ENCODE results near the gene RPGRIP1L.

The RPGRIP1L gene

DNA sequence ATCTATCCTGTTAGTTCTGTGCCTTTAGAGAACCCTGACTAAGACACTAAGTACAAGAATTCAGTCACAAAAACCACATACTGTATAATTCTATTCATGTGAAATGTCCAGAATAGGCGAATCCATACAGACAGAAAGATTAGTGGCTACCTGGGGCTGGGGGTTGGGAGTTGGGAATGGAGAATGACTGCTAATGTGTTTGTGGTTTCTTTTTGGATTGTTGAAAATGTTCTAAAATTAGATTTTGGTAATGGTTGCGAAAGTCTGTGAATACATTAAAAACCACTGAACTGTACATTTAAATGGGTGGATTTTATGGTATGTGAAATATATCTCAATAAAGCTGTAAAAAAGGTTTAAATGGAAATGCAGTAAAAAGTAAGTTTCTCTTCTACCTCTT, 120.3 kb downstream of the RPGRIP1L start:
- H3K27me3 ChIP-seq (ENCODE audit: control insufficient read depth, insufficient read depth, low read length) = no peaks in the 10 kb centered on the region
- H3K4me1 ChIP-seq (ENCODE audit: control insufficient read depth, insufficient read depth, low read length) = no peaks in the 10 kb centered on the region
- H3K9me3 ChIP-seq (ENCODE audit: control insufficient read depth, low read length) = no peaks in the 10 kb centered on the region
- no peak overlapping the region for H3K4me3 ChIP-seq (ENCODE audit: low read length)
- H3K36me3 ChIP-seq (ENCODE audit: control insufficient read depth, insufficient read depth, low read length) = no peaks in the 10 kb centered on the region
- H3K9ac ChIP-seq (ENCODE audit: low read length) = no peak overlapping the region

DNA sequence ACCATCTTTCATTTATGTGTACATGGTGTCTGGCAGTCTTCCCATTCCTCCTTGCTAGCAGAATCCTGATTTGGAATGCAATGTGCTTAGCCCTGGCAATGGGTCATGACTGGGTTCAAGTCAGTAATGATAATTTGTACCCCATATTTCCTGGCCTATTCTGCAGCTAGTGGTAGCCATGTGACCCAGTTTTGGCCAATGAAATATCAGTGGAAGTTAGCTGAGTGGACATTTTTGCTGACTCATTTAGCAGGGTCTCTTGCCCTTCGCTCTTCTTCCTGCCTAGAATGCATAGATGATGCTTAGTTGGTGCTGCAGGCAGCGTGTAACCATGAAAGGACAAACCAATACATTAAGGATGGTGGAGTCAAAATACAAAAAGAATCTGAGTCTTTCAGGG, 121.9 kb downstream of the RPGRIP1L start:
- no peak overlapping the region for H3K9ac ChIP-seq (ENCODE audit: low read length)
- no peaks in the 10 kb centered on the region for H3K36me3 ChIP-seq (ENCODE audit: control insufficient read depth, insufficient read depth, low read length)
- no peaks in the 10 kb centered on the region for H3K9me3 ChIP-seq (ENCODE audit: control insufficient read depth, low read length)
- H3K27me3 ChIP-seq (ENCODE audit: control insufficient read depth, insufficient read depth, low read length) = no peaks in the 10 kb centered on the region
- H3K4me1 ChIP-seq (ENCODE audit: control insufficient read depth, insufficient read depth, low read length) = no peaks in the 10 kb centered on the region
- H3K4me3 ChIP-seq (ENCODE audit: low read length) = no peak overlapping the region

DNA sequence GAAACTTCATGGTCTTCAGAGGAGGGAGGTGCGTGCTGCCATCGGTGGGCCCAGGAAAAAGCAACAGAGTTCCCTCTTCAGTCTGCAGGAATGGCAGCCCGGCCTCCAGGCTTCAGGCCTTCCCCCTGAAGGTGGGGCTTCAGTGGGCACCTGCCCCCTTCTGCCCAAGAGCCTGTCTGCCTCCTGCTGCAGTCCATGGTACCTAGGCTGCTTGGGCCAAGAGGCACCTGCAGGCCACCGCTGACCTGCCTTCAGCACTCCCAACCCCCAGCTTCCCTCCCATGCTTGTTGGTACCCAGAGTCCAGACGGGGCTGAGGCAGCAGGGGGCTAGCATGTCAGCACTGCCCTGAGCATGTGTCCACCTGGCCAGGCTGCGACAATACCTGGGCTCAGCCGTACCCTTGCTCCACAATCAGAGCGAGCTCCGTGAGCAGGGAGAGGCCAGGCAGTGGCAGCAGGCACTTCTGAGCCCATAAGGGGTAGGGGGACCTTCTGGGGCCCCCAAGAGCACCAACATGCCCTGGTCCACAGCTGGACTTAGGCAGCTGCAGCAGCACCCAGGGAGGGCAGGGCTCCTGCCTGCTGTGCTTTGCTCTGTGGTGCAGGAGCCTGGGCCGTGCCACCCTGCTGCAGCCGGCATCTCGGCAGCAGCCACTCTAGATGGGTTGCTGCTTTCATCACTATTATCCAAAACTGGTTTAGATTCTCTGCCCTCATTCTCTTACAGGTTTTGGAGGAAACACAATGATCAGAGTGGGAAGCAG, 123.4 kb downstream of the RPGRIP1L start:
- no peaks in the 10 kb centered on the region for H3K36me3 ChIP-seq (ENCODE audit: control insufficient read depth, insufficient read depth, low read length)
- H3K9me3 ChIP-seq (ENCODE audit: control insufficient read depth, low read length) = no peaks in the 10 kb centered on the region
- no peak overlapping the region for H3K9ac ChIP-seq (ENCODE audit: low read length)
- no peak overlapping the region for H3K4me3 ChIP-seq (ENCODE audit: low read length)
- no peaks in the 10 kb centered on the region for H3K27me3 ChIP-seq (ENCODE audit: control insufficient read depth, insufficient read depth, low read length)
- no peaks in the 10 kb centered on the region for H3K4me1 ChIP-seq (ENCODE audit: control insufficient read depth, insufficient read depth, low read length)

DNA sequence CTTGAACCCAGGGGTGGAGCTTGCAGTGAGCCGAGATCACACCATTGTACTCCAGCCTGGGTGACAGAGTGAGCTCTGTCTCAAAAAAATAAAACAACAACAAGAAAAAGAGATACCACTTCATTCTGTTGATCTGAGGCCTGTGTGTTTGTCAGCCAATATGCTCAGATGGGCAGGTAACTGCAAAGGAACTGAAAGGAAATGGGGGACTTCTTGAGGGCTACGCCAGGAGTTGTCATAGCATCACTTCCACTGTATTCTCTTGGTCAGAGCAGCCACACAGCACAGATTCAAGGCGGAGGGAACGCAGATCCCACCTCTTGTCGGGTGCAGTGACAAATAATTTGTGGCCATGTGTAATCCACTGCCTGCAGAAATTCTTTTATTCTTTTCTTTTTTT, 126.8 kb downstream of the RPGRIP1L start:
- Histone ChIP-seq H3K4me1 (ENCODE audit: control insufficient read depth, insufficient read depth, low read length) (no peaks in the 10 kb centered on the region), H3K4me3 (ENCODE audit: low read length) (no peak overlapping the region), H3K36me3 (ENCODE audit: control insufficient read depth, insufficient read depth, low read length) (no peaks in the 10 kb centered on the region), H3K9ac (ENCODE audit: low read length) (no peak overlapping the region), H3K9me3 (ENCODE audit: control insufficient read depth, low read length) (no peaks in the 10 kb centered on the region), H3K27me3 (ENCODE audit: control insufficient read depth, insufficient read depth, low read length) (no peaks in the 10 kb centered on the region)

DNA sequence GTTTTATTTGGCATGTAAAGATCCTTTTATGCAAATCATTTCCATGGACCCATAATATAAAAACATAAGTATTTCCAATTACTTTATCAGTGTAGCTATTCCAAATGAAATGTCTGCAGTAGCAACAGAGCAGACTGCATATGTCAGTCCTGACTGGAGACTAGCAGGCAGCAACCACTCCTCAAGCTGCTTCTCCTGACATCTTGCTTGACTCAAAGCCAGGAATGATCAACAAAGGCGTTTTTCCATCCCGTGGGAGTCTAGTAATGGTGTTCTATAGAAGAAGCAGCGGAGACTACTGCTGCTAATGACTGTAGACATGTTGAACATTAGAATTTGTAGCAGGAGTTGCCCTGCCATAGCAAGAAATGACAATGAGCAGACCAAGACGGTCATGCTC, 127.4 kb downstream of the RPGRIP1L start:
- H3K9me3 ChIP-seq (ENCODE audit: control insufficient read depth, low read length) = no peaks in the 10 kb centered on the region
- H3K27me3 ChIP-seq (ENCODE audit: control insufficient read depth, insufficient read depth, low read length) = no peaks in the 10 kb centered on the region
- no peaks in the 10 kb centered on the region for H3K4me1 ChIP-seq (ENCODE audit: control insufficient read depth, insufficient read depth, low read length)
- no peak overlapping the region for H3K4me3 ChIP-seq (ENCODE audit: low read length)
- H3K9ac ChIP-seq (ENCODE audit: low read length) = no peak overlapping the region
- H3K36me3 ChIP-seq (ENCODE audit: control insufficient read depth, insufficient read depth, low read length) = no peaks in the 10 kb centered on the region

DNA sequence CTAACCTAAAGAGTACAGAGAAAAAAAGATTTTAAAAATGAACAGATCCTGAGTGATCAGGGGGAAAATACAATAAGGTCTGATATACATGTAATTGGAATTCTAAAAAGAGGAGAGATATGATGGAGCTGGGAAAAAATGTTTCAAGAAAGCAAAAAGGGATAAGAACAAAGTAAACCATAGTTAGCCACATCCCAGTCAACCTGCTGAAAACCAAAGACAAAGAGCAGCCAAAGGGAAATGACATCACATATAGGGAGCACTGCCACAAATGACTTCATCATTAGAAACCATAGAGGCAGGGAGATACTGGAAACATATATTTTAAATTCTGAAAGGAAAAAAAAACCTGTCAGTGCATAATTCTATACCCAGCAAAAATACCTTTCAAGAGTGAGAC, 131.9 kb downstream of the RPGRIP1L start:
- no peaks in the 10 kb centered on the region for H3K27me3 ChIP-seq (ENCODE audit: control insufficient read depth, insufficient read depth, low read length)
- H3K9me3 ChIP-seq (ENCODE audit: control insufficient read depth, low read length) = no peaks in the 10 kb centered on the region
- H3K4me3 ChIP-seq (ENCODE audit: low read length) = no peak overlapping the region
- no peaks in the 10 kb centered on the region for H3K4me1 ChIP-seq (ENCODE audit: control insufficient read depth, insufficient read depth, low read length)
- H3K36me3 ChIP-seq (ENCODE audit: control insufficient read depth, insufficient read depth, low read length) = no peaks in the 10 kb centered on the region
- no peak overlapping the region for H3K9ac ChIP-seq (ENCODE audit: low read length)

DNA sequence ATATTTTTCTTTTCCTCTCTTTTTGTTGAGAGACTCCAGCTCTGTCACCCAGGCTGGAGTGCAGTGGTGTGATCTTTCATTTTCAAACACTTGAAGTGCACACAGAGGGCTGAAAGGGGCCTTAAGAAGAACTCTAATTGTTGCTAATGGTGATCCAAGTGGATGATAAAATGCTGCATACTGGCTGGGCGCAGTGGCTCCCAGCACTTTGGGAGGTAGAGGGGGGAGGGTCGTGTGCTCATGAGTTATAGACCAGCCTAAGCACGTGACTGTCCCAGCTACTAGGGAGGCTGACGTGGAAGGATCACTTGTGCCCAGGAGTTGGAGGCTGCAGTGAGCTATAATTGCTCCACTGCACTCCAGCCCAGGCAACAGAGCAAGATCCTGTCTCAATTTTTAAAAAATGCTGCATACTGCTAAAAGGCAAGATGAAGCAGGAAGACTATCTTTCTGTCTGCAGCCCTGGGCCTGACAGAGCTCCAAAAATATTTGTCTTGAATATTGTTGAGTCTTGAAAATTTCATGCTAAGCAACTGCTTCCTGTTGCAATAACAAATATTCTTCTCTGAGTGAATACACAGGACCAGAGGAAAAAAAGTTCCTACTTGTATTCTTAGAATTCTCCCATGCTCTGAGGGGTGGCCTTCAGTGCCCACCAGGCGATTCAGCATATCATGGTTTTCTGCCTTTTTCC, 137.0 kb downstream of the RPGRIP1L start:
- no peaks in the 10 kb centered on the region for H3K4me1 ChIP-seq (ENCODE audit: control insufficient read depth, insufficient read depth, low read length)
- H3K27me3 ChIP-seq (ENCODE audit: control insufficient read depth, insufficient read depth, low read length) = peaks cover 3% of the 10 kb centered on the region
- no peak overlapping the region for H3K9ac ChIP-seq (ENCODE audit: low read length)
- H3K9me3 ChIP-seq (ENCODE audit: control insufficient read depth, low read length) = no peaks in the 10 kb centered on the region
- no peak overlapping the region for H3K4me3 ChIP-seq (ENCODE audit: low read length)
- no peaks in the 10 kb centered on the region for H3K36me3 ChIP-seq (ENCODE audit: control insufficient read depth, insufficient read depth, low read length)

DNA sequence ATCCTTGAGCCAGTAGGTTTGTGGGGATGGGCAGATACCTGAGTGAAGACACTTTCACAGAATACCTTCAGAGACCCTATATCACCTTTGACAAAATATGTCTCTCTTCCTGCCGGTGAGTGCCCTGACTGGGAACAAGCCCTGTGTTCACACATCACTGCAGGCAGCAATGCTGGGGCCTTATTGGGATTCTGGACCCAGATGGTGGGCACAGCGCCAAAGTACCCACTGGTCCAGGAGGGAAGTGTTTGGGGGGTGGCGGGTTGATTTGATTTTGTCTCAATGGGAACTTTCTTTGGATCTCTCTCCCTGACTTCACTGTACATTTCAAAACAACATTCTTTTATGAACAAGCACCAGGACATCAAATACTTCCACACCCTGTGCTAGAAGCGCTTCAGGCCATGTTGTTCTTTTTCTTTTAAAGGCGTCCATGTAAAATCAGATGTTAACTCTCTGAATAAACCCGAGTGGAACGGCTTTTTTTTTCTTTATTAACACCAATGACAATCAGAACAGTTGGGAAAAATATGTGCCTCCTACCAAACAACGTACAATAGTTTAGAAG, 138.3 kb downstream of the RPGRIP1L start:
- Histone ChIP-seq H3K4me1 (ENCODE audit: control insufficient read depth, insufficient read depth, low read length) (no peaks in the 10 kb centered on the region), H3K9me3 (ENCODE audit: control insufficient read depth, low read length) (no peaks in the 10 kb centered on the region), H3K4me3 (ENCODE audit: low read length) (no peak overlapping the region), H3K9ac (ENCODE audit: low read length) (no peak overlapping the region), H3K27me3 (ENCODE audit: control insufficient read depth, insufficient read depth, low read length) (peaks cover 3% of the 10 kb centered on the region), H3K36me3 (ENCODE audit: control insufficient read depth, insufficient read depth, low read length) (no peaks in the 10 kb centered on the region)

DNA sequence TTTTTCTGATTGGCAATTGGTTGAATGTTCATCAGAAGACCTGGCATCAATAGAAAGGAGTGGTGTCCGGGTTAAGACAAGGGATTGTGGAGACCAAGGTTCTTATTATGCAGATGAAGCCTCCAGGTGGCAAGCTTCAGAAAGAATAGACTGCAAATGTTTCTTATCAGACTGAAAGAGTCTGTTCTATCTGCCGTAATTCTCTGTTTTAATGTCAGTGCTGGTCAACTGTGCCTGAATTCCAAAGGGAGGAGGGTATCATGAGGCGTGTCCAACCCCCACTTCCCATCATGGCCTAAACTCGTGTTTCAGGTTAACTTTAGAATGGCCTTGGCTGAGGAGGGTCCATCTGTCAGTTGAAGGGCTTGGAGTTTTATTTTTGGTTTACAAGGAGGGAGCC, 140.2 kb downstream of the RPGRIP1L start:
- no peak overlapping the region for H3K4me3 ChIP-seq (ENCODE audit: low read length)
- H3K4me1 ChIP-seq (ENCODE audit: control insufficient read depth, insufficient read depth, low read length) = no peaks in the 10 kb centered on the region
- H3K9me3 ChIP-seq (ENCODE audit: control insufficient read depth, low read length) = no peaks in the 10 kb centered on the region
- no peak overlapping the region for H3K9ac ChIP-seq (ENCODE audit: low read length)
- no peaks in the 10 kb centered on the region for H3K36me3 ChIP-seq (ENCODE audit: control insufficient read depth, insufficient read depth, low read length)
- H3K27me3 ChIP-seq (ENCODE audit: control insufficient read depth, insufficient read depth, low read length) = peaks cover 3% of the 10 kb centered on the region

DNA sequence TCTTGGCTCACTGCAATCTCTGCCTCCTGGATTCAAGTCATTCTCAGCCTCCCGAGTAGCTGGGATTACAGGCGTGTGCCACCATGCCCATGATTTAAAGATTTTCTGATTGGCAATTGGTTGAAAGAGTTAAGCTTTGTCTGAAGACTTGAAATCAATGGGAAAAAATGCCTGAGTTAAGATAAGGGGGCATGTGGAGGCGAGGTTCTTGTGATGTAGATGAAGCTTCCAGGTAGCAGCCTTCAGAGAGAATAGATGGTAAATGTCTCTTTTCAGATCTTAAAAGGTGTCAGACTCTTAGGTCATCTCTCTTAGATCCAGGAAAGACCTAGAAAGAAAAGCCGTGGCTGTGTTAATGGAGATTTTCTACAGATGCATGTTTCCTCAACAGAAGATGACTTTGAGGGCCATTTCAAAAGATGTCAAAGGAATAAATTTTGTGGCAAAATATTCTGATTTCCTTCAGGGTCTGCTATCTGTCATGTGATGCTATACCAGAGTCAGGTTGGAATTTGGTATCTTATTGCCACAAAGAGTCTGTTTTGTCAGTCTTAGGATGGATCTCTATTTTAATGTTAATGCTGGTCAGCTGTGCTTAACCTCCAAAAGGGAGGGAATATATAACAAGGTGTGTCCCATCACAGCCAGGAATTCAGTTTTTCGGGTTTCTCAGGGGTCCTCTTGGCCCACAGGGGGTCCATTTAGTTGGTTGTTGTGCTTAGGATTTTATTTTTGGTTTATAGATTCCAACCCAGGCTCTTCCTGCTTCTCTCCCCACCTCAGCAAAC, 142.4 kb downstream of the RPGRIP1L start:
- H3K4me3 ChIP-seq (ENCODE audit: low read length) = no peak overlapping the region
- no peak overlapping the region for H3K9ac ChIP-seq (ENCODE audit: low read length)
- H3K9me3 ChIP-seq (ENCODE audit: control insufficient read depth, low read length) = no peaks in the 10 kb centered on the region
- no peaks in the 10 kb centered on the region for H3K4me1 ChIP-seq (ENCODE audit: control insufficient read depth, insufficient read depth, low read length)
- peaks cover 3% of the 10 kb centered on the region for H3K27me3 ChIP-seq (ENCODE audit: control insufficient read depth, insufficient read depth, low read length)
- H3K36me3 ChIP-seq (ENCODE audit: control insufficient read depth, insufficient read depth, low read length) = no peaks in the 10 kb centered on the region

DNA sequence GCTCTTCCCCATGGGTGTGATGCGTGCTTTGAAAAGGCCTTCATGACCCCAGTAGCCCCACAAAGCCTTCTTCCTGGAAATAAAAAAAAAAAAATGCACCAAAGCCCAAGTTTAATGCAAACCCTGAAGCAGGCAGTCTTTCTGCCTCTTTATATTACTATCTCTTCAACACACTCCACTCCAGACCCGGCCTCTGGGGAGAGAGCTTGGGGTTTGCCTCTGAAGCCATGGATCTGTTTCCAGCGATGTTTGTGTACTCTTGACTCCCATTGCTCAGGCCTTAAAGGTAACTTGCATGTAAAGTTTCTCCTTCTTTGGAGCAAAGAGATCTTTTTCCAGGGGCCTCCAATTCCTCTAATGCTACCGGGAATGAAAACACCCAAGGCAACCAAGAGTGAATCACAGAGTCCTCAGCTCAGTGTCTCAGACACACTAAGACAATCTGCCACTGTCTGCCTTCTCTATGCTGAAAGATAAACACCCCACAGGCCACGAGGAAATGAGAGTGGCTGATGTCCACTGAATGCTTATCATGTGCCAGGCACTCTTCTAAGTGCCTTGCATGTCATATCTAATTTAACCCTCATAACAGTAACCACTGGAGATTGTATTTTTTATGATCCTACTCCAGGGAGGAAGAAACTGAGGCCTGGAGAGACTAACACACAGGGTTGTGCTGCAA, 144.2 kb downstream of the RPGRIP1L start:
- peaks cover 3% of the 10 kb centered on the region for H3K27me3 ChIP-seq (ENCODE audit: control insufficient read depth, insufficient read depth, low read length)
- H3K36me3 ChIP-seq (ENCODE audit: control insufficient read depth, insufficient read depth, low read length) = no peaks in the 10 kb centered on the region
- H3K9ac ChIP-seq (ENCODE audit: low read length) = no peak overlapping the region
- H3K4me1 ChIP-seq (ENCODE audit: control insufficient read depth, insufficient read depth, low read length) = no peaks in the 10 kb centered on the region
- no peaks in the 10 kb centered on the region for H3K9me3 ChIP-seq (ENCODE audit: control insufficient read depth, low read length)
- H3K4me3 ChIP-seq (ENCODE audit: low read length) = no peak overlapping the region
